Smooth muscle cell (in vitro differentiated cells): ENCODE data around the gene TENM3. TPM values are rescaled to one million over a fixed set of nuclear protein-coding genes. Genes with fewer than 3 reads are reported as not detected.

Experiments used
- DNase-seq: peaks from one replicate; lab custom pipeline; 2025; ENCODE audit not compliant: unreplicated experiment; lab: John Stamatoyannopoulos, UW
- H2AFZ ChIP-seq: fragments of 200-600 bp; sonication (generic); 2 replicates; pipeline ENCODE4 v1.6.0; 2016; ENCODE audit warnings: antibody characterized with exemption, low read depth, mild to moderate bottlenecking
- H3F3A ChIP-seq: fragments of 200-600 bp; sonication (generic); 2 replicates; pipeline ENCODE4 v1.6.0; 2017; ENCODE audit warnings: antibody characterized with exemption, low read depth
- H3K27ac ChIP-seq: fragments of 200-600 bp; sonication (generic); 2 replicates; pipeline ENCODE4 v1.5.1; 2016; ENCODE audit warnings: low read depth, mild to moderate bottlenecking
- H3K27me3 ChIP-seq: fragments of 200-600 bp; sonication (generic); 2 replicates; pipeline ENCODE4 v1.6.1; 2016; ENCODE audit warnings: low read depth, mild to moderate bottlenecking
- H3K36me3 ChIP-seq: fragments of 200-600 bp; sonication (generic); 2 replicates; pipeline ENCODE4 v1.5.1; 2016; ENCODE audit warnings: low read depth
- H3K4me1 ChIP-seq: fragments of 200-600 bp; sonication (generic); 2 replicates; pipeline ENCODE4 v1.5.1; 2016; ENCODE audit warnings: low read depth
- H3K4me2 ChIP-seq: fragments of 200-600 bp; sonication (generic); 2 replicates; pipeline ENCODE4 v1.6.0; 2016; ENCODE audit warnings: mild to moderate bottlenecking
- H3K4me3 ChIP-seq: fragments of 200-600 bp; sonication (generic); 2 replicates; pipeline ENCODE4 v1.5.1; 2016; ENCODE audit warnings: mild to moderate bottlenecking
- H3K79me2 ChIP-seq: fragments of 200-600 bp; sonication (generic); 2 replicates; pipeline ENCODE4 v1.6.0; 2016; ENCODE audit warnings: low read depth, mild to moderate bottlenecking
- H3K9ac ChIP-seq: fragments of 200-600 bp; sonication (generic); 2 replicates; pipeline ENCODE4 v1.6.0; 2016; ENCODE audit warnings: low read depth
- H3K9me3 ChIP-seq: fragments of 200-600 bp; sonication (generic); replicated peaks from 2 replicates; pipeline ENCODE4 v1.5.1; 2016; ENCODE audit warnings: low read depth
- H4K20me1 ChIP-seq: fragments of 200-600 bp; sonication (generic); 2 replicates; pipeline ENCODE4 v1.6.0; 2016; ENCODE audit warnings: low read depth
- WGBS: methylation state at CpG from one replicate; pipeline ENCODE4 v1.1.7; 2016; ENCODE audit warnings: low lambda C conversion rate; 5-methylcytosine and 5-hydroxymethylcytosine counted together
- polyA plus RNA-seq: library from polyadenylated mRNA; unstranded; fragments of >200 nt; fragmentation: Nextera tagmentation; extraction: Ambion mirVana; gene quantifications from 2 replicates; pipeline ENCODE4 v1.2.1, GENCODE V29; 2016
- total RNA-seq: library from RNA; depleted of rRNA; stranded (reverse); fragments of >200 nt; gene quantifications from 2 replicates; pipeline ENCODE4 v1.2.3, GENCODE V29; 2014
- TF ChIP-seq, protein P1 (sequence below): fragments of 200-600 bp; sonication (generic); IDR thresholded peaks from 2 replicates; pipeline ENCODE4 v1.5.1; 2017; ENCODE audit warnings: borderline replicate concordance, mild to moderate bottlenecking, antibody characterized with exemption; ENCODE audit not compliant: insufficient read depth, poor library complexity, severe bottlenecking

Gene TENM3
- total and polyA plus RNA-seq, 2 experiments from 2014 or later, result 46.9 to 295 TPM

DNA sequence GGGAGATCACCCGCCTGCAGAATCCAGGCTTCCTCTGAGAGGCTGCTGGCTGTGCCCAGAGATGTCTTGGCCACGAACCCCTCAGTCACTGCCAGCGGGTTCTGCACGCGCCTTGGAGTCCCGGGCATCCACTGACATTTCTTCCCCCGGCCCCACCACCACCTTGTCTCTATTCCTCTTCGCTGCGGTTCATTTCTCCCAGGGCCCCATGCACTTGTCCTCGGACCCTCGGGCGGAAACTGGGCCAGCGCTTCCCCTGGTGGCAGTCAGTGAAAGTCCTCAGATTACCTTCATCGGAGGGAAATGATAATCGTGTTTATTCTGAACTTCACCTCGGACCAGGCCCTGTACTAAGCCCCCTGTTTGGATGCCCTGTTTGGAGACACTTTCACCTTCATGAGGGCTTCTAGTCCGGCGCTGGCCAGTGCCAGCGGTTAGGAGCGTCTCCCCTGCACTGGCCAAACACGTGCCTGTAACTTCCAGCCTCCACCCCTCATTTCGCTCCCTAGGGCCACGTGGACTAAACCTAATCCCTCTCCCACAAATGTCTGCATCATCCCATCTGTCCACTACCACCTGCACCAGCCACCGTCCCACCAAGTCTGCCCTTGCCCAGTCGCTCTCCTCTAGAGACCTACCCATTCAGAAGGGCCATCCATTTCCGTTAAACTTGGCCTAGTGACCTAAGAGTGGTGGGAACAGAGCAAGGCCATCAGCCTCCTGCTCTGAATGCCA, 592.0 kb downstream of the TENM3 start:
- H3K36me3 ChIP-seq, result no peaks in the 10 kb centered on the region
- H4K20me1 ChIP-seq, result no peaks in the 10 kb centered on the region
- 79% methylated on average over 26 of the region's 26 CpGs for WGBS
- H3K4me3 ChIP-seq, result no peak overlapping the region
- H3K27me3 ChIP-seq, result peaks cover 20% of the 10 kb centered on the region
- H2AFZ ChIP-seq, result no peak overlapping the region
- H3K9me3 ChIP-seq, result no peaks in the 10 kb centered on the region
- H3K4me2 ChIP-seq, result no peak overlapping the region
- no peaks in the 10 kb centered on the region for H3K4me1 ChIP-seq
- H3F3A ChIP-seq, result no peaks in the 10 kb centered on the region
- no peak overlapping the region for H3K9ac ChIP-seq
- no peaks in the 10 kb centered on the region for H3K79me2 ChIP-seq
- no peak for DNase-seq
- H3K27ac ChIP-seq, result no peak overlapping the region
- TF ChIP-seq, protein P1, sequence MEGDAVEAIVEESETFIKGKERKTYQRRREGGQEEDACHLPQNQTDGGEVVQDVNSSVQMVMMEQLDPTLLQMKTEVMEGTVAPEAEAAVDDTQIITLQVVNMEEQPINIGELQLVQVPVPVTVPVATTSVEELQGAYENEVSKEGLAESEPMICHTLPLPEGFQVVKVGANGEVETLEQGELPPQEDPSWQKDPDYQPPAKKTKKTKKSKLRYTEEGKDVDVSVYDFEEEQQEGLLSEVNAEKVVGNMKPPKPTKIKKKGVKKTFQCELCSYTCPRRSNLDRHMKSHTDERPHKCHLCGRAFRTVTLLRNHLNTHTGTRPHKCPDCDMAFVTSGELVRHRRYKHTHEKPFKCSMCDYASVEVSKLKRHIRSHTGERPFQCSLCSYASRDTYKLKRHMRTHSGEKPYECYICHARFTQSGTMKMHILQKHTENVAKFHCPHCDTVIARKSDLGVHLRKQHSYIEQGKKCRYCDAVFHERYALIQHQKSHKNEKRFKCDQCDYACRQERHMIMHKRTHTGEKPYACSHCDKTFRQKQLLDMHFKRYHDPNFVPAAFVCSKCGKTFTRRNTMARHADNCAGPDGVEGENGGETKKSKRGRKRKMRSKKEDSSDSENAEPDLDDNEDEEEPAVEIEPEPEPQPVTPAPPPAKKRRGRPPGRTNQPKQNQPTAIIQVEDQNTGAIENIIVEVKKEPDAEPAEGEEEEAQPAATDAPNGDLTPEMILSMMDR, result no peak

DNA sequence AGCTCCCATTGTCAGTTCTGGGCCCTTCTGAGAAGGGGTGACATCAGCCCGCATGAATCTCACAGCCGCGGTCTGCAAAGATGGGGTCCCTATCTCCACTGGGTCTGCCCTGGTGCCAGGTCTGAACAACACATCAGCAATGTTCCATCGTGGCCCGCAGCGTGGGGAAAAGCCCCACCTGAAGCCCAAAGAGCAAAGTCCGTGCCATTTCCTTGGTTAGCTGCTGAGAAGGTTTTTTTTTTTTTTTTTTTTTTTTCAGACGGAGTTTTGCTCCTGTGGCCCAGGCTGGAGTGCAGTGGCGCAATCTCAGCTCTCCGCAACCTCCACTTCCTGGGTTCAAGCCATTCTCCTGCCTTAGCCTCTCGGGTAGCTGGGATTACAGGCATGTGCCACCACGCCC, 594.6 kb downstream of the TENM3 start:
- Histone ChIP-seq H3K9ac (no peak overlapping the region), H3K27me3 (peaks cover 8% of the 10 kb centered on the region), H3F3A (no peaks in the 10 kb centered on the region), H3K27ac (no peak overlapping the region), H3K9me3 (no peaks in the 10 kb centered on the region), H3K4me2 (no peak overlapping the region), H3K4me3 (no peak overlapping the region), H3K36me3 (no peaks in the 10 kb centered on the region), H3K4me1 (no peaks in the 10 kb centered on the region), H3K79me2 (no peaks in the 10 kb centered on the region), H4K20me1 (no peaks in the 10 kb centered on the region), H2AFZ (no peak overlapping the region)
- WGBS, result 87% methylated on average over 12 of the region's 12 CpGs
- DNase-seq, result no peak
- TF ChIP-seq, protein P1, result no peak

DNA sequence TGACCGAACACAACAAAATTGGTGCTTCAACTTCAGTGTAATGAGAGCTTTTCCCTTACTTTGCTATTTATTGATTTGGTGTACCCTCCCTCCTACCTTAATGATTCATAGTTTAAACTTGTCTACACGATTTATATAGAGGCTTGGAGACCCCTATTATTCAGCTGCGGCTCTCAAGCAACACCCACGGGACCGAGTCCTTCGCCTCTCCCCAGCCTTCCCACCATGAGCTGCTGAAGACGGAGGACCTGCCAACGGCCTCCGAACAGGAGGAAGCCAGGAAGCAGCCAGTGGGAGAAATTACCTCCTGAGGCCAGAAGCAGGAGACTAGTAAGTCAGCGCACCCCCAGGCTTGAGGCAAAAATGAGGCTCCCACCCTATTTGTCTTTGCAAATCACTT, 595.3 kb downstream of the TENM3 start:
- Histone ChIP-seq H3K27ac (no peak overlapping the region), H4K20me1 (no peaks in the 10 kb centered on the region)
- DNase-seq, result no peak

More for the DNA sequence above, 595.3 kb downstream of the TENM3 start:
- TF ChIP-seq, protein P1, result no peak
- WGBS, result 86% methylated on average over 10 of the region's 10 CpGs
- Histone ChIP-seq H2AFZ (no peak overlapping the region), H3K27me3 (peaks cover 8% of the 10 kb centered on the region), H3K36me3 (no peaks in the 10 kb centered on the region), H3K4me2 (no peak overlapping the region), H3K79me2 (no peaks in the 10 kb centered on the region), H3K9ac (no peak overlapping the region), H3K4me1 (no peaks in the 10 kb centered on the region), H3K4me3 (no peak overlapping the region), H3K9me3 (no peaks in the 10 kb centered on the region), H3F3A (no peaks in the 10 kb centered on the region)
